H9 (cell line): ENCODE data around the gene PIEZO2. TPM values are rescaled to one million over a fixed set of nuclear protein-coding genes. Genes with fewer than 3 reads are reported as not detected.
"Not testable (repeated sequence)": the region's sequence is repeated elsewhere in the genome, so short reads cannot be mapped to it uniquely, and the experiment has no call there.

ENCODE experiments used
- DNase-seq: peaks from one replicate; pipeline ENCODE4 v3.0.0-alpha.2; 2017
- H2AFZ ChIP-seq: one replicate; pipeline ENCODE4 v1.6.1; 2013; ENCODE audit warnings: mild to moderate bottlenecking, low read length, control low read depth, moderate library complexity
- H2AK5ac ChIP-seq: 2 replicates; pipeline ENCODE4 v1.6.1; 2013; ENCODE audit warnings: low read length, control low read depth, mixed read lengths; ENCODE audit not compliant: insufficient read length
- H2BK120ac ChIP-seq: one replicate; pipeline ENCODE4 v1.6.1; 2013; ENCODE audit warnings: low read depth, mild to moderate bottlenecking, low read length, control low read depth, inconsistent platforms; ENCODE audit not compliant: poor library complexity, severe bottlenecking
- H2BK12ac ChIP-seq: 2 replicates; pipeline ENCODE4 v1.6.1; 2013; ENCODE audit warnings: low read length, control low read depth, mixed read lengths, low read depth; ENCODE audit not compliant: insufficient read length
- H2BK15ac ChIP-seq: 2 replicates; pipeline ENCODE4 v1.6.1; 2013; ENCODE audit warnings: low read depth, low read length, control low read depth
- H2BK20ac ChIP-seq: one replicate; pipeline ENCODE4 v1.6.1; 2013; ENCODE audit warnings: low read depth, mild to moderate bottlenecking, low read length, control low read depth, inconsistent platforms; ENCODE audit not compliant: poor library complexity, severe bottlenecking
- H2BK5ac ChIP-seq: 2 replicates; pipeline ENCODE4 v1.6.1; 2013; ENCODE audit warnings: low read length, control low read depth, mixed read lengths; ENCODE audit not compliant: insufficient read length
- H3K14ac ChIP-seq: 2 replicates; pipeline ENCODE4 v1.6.1; 2013; ENCODE audit warnings: low read length, control low read depth; ENCODE audit not compliant: insufficient read depth
- H3K18ac ChIP-seq: 2 replicates; pipeline ENCODE4 v1.6.1; 2013; ENCODE audit warnings: low read depth, mild to moderate bottlenecking, mixed read lengths, low read length, control low read depth; ENCODE audit not compliant: insufficient read length
- H3K23ac ChIP-seq: 2 replicates; pipeline ENCODE4 v1.6.1; 2013; ENCODE audit warnings: low read length, control low read depth, mixed read lengths, low read depth; ENCODE audit not compliant: insufficient read length
- H3K23me2 ChIP-seq: 2 replicates; pipeline ENCODE4 v1.6.1; 2013; ENCODE audit warnings: low read depth, mild to moderate bottlenecking, mixed read lengths, low read length, control low read depth; ENCODE audit not compliant: insufficient read length, poor library complexity, severe bottlenecking
- H3K27ac ChIP-seq: 2 replicates; pipeline ENCODE4 v1.5.1; 2013; ENCODE audit warnings: low read length, control low read depth, mixed read lengths, low read depth; ENCODE audit not compliant: insufficient read length
- H3K27me3 ChIP-seq: 2 replicates; pipeline ENCODE4 v1.6.1; 2013; ENCODE audit warnings: low read length, control low read depth, inconsistent platforms; ENCODE audit not compliant: insufficient read depth
- H3K4ac ChIP-seq: 2 replicates; pipeline ENCODE4 v1.6.1; 2013; ENCODE audit warnings: low read depth, mild to moderate bottlenecking, control low read depth, inconsistent platforms, low read length, moderate library complexity
- H3K4me1 ChIP-seq: 2 replicates; pipeline ENCODE4 v1.6.1; 2013; ENCODE audit warnings: low read length, control low read depth, inconsistent platforms; ENCODE audit not compliant: insufficient read depth
- H3K4me2 ChIP-seq: 2 replicates; pipeline ENCODE4 v1.6.1; 2013; ENCODE audit warnings: low read length, control low read depth, mixed read lengths; ENCODE audit not compliant: insufficient read length, insufficient read depth
- H3K56ac ChIP-seq: 2 replicates; pipeline ENCODE4 v1.6.1; 2013; ENCODE audit warnings: low read depth, mild to moderate bottlenecking, mixed read lengths, low read length, control low read depth; ENCODE audit not compliant: insufficient read length
- H3K79me1 ChIP-seq: 2 replicates; pipeline ENCODE4 v1.6.1; 2013; ENCODE audit warnings: low read depth, mild to moderate bottlenecking, moderate library complexity, low read length, control low read depth, inconsistent platforms; ENCODE audit not compliant: insufficient read depth, poor library complexity, severe bottlenecking
- H3K79me2 ChIP-seq: 2 replicates; pipeline ENCODE4 v1.6.1; 2013; ENCODE audit warnings: low read length, control low read depth, inconsistent platforms; ENCODE audit not compliant: insufficient read depth
- H3K9ac ChIP-seq: 2 replicates; pipeline ENCODE4 v1.6.1; 2013; ENCODE audit warnings: low read length, control low read depth, mixed read lengths; ENCODE audit not compliant: insufficient read length; ENCODE audit errors: extremely low read depth
- H3K9me3 ChIP-seq: one replicate; pipeline ENCODE4 v1.6.1; 2013; ENCODE audit warnings: low read depth, low read length, inconsistent platforms; ENCODE audit not compliant: control insufficient read depth
- H3T11ph ChIP-seq: one replicate; pipeline ENCODE4 v1.6.1; 2013; ENCODE audit warnings: mild to moderate bottlenecking, low read length, control low read depth, inconsistent platforms
- H4K20me1 ChIP-seq: one replicate; pipeline ENCODE4 v1.6.1; 2013; ENCODE audit not compliant: control insufficient read depth, insufficient read length, insufficient read depth
- H4K5ac ChIP-seq: 2 replicates; pipeline ENCODE4 v1.6.1; 2013; ENCODE audit warnings: low read depth, mild to moderate bottlenecking, mixed read lengths, low read length, control low read depth; ENCODE audit not compliant: insufficient read length
- H4K8ac ChIP-seq: replicated peaks from 2 replicates; pipeline ENCODE4 v1.6.1; 2013; ENCODE audit warnings: low read length, control low read depth, mixed read lengths, low read depth; ENCODE audit not compliant: insufficient read length
- H4K91ac ChIP-seq: 2 replicates; pipeline ENCODE4 v1.6.1; 2013; ENCODE audit warnings: low read depth, mild to moderate bottlenecking, moderate library complexity, mixed read lengths, low read length, control low read depth; ENCODE audit not compliant: insufficient read length
- H3K27ac Mint-ChIP-seq, 3 experiments: 2 replicates in 2 of 3; 3 replicates in 1 of 3; pipeline ENCODE4 v1.8.0; 2020 to 2021; ENCODE audit warnings: mixed read lengths in 3 of 3, mild to moderate bottlenecking in 1 of 3, moderate library complexity in 1 of 3
- H3K27me3 Mint-ChIP-seq: 2 replicates; pipeline ENCODE4 v1.8.0; 2021; ENCODE audit warnings: low read depth, mild to moderate bottlenecking, moderate library complexity, mixed read lengths
- H3K36me3 Mint-ChIP-seq, 3 experiments: 2 replicates in 2 of 3; 3 replicates in 1 of 3; pipeline ENCODE4 v1.8.0; 2020 to 2021; ENCODE audit warnings: low read depth in 3 of 3, mixed read lengths in 3 of 3; ENCODE audit not compliant: insufficient read depth in 1 of 3
- H3K4me1 Mint-ChIP-seq, 2 experiments: 2 replicates each; pipeline ENCODE4 v1.8.0; 2020; ENCODE audit warnings: mixed read lengths in 2 of 2
- H3K4me3 Mint-ChIP-seq, 2 experiments: 2 replicates in 1 of 2; 3 replicates in 1 of 2; pipeline ENCODE4 v1.8.0; 2020 to 2021; ENCODE audit warnings: mild to moderate bottlenecking in 2 of 2, mixed read lengths in 2 of 2, moderate library complexity in 1 of 2
- H3K9me3 Mint-ChIP-seq, 2 experiments: 2 replicates in 1 of 2; 3 replicates in 1 of 2; pipeline ENCODE4 v1.8.0; 2020; ENCODE audit warnings: mild to moderate bottlenecking in 2 of 2, mixed read lengths in 2 of 2, moderate library complexity in 1 of 2
- WGBS: extraction: QIAGEN DNeasy Blood & Tissue Kit; methylation state at CpG from one replicate; pipeline ENCODE4 v1.1.7; 2013; ENCODE audit warnings: missing lambda C conversion rate, low lambda C conversion rate, mixed read lengths; ENCODE audit not compliant: insufficient read length; ENCODE audit errors: extremely low coverage; 5-methylcytosine and 5-hydroxymethylcytosine counted together
- total RNA-seq: library from RNA; stranded (reverse); gene quantifications from 2 replicates; pipeline ENCODE4 v1.2.1, GENCODE V29; 2021

PIEZO2 gene
- total RNA-seq, 1 experiment from 2014 or later: 3.9 TPM

DNA sequence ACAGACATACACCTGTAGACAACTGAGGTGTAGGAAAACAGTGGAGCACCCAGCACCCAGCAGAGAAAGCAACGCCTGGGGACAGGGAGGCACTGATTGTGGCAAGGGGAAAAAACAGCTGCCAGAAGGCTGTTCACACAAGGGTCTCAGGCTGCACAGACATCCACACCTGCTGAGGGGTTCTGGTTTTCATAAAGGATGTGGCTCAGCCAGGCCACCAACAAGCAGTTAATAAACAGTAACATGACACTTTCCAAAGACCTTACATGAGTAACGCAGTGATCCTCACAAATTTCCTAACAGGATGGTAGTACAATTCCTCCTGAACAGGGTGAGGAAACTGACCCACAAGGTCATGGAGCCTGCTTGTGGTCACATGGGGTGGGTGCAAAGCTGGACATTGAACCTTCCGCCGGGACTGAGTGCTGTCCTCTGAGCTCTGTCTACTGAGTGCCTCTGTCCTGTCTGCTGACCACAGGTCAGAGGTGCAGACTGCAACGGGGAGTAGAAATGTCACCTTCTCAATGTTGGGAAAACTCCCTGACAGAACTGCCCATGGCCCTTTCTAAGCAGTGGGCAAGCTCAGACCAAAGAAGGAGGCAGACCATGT is 506.3 kb downstream of the PIEZO2 start:
- H3K4me1 Mint-ChIP-seq, H4K5ac ChIP-seq, H4K20me1 ChIP-seq, DNase-seq, H3K79me1 ChIP-seq, H4K8ac ChIP-seq, H3K4me1 ChIP-seq, H2BK120ac ChIP-seq, H3K56ac ChIP-seq, H2AK5ac ChIP-seq, H2BK20ac ChIP-seq, H2BK5ac ChIP-seq, H3K23ac ChIP-seq, H3K9ac ChIP-seq, H3K23me2 ChIP-seq, H3K27me3 Mint-ChIP-seq, H3K14ac ChIP-seq, H3K4ac ChIP-seq, H2BK12ac ChIP-seq, H3K4me2 ChIP-seq, H3K27ac ChIP-seq, H4K91ac ChIP-seq, H3K27ac Mint-ChIP-seq, H2BK15ac ChIP-seq, H3K27me3 ChIP-seq, H3K9me3 Mint-ChIP-seq, H3K36me3 Mint-ChIP-seq, H3K4me3 Mint-ChIP-seq, H3K9me3 ChIP-seq, H3K18ac ChIP-seq, H3K79me2 ChIP-seq, H3T11ph ChIP-seq, H2AFZ ChIP-seq: not testable (repeated sequence)
- WGBS: no CpG with 5 or more reads among the region's 5 CpGs

GRCh38 chr18:10638539-10638885 is 510.9 kb downstream of the PIEZO2 start:
- H3T11ph ChIP-seq, H3K27ac ChIP-seq, H3K23me2 ChIP-seq, H3K27ac Mint-ChIP-seq, H3K4me1 ChIP-seq, H3K23ac ChIP-seq, H3K9me3 ChIP-seq, H3K9ac ChIP-seq, H4K91ac ChIP-seq, H4K20me1 ChIP-seq, H3K4me1 Mint-ChIP-seq, H2BK12ac ChIP-seq, H2BK15ac ChIP-seq, H4K5ac ChIP-seq, H3K27me3 ChIP-seq, H3K56ac ChIP-seq, H3K9me3 Mint-ChIP-seq, H3K4me2 ChIP-seq, H3K18ac ChIP-seq, H3K27me3 Mint-ChIP-seq, H3K79me1 ChIP-seq, H3K36me3 Mint-ChIP-seq, H2AFZ ChIP-seq, H3K4me3 Mint-ChIP-seq, H2BK20ac ChIP-seq, H3K79me2 ChIP-seq, H2BK5ac ChIP-seq, DNase-seq, H2AK5ac ChIP-seq, H4K8ac ChIP-seq, H3K14ac ChIP-seq, H3K4ac ChIP-seq, H2BK120ac ChIP-seq: not testable (repeated sequence)
- WGBS: no CpG with 5 or more reads among the region's 6 CpGs
